Fibroblast of skin of abdomen (primary cell): ENCODE measurements around the gene SPNS2. TPM values are rescaled to one million over a fixed set of nuclear protein-coding genes. Genes with fewer than 3 reads are reported as not detected.

Experiments
- DNase-seq: peaks from one replicate; pipeline ENCODE4 v3.0.0-alpha.2; 2013
- polyA plus RNA-seq, 2 experiments: library from polyadenylated mRNA; unstranded; fragments of 120-200 nt; gene quantifications; one replicate each; pipeline ENCODE4 v1.2.1, GENCODE V29; 2013; ENCODE audit not compliant: insufficient read length in 2 of 2

The SPNS2 gene
- 0.24 TPM for polyA plus RNA-seq (2013, experiment 1 of 2; ENCODE audit: insufficient read length)
- polyA plus RNA-seq (2013, experiment 2 of 2; ENCODE audit: insufficient read length), result 0.19 TPM

DNA sequence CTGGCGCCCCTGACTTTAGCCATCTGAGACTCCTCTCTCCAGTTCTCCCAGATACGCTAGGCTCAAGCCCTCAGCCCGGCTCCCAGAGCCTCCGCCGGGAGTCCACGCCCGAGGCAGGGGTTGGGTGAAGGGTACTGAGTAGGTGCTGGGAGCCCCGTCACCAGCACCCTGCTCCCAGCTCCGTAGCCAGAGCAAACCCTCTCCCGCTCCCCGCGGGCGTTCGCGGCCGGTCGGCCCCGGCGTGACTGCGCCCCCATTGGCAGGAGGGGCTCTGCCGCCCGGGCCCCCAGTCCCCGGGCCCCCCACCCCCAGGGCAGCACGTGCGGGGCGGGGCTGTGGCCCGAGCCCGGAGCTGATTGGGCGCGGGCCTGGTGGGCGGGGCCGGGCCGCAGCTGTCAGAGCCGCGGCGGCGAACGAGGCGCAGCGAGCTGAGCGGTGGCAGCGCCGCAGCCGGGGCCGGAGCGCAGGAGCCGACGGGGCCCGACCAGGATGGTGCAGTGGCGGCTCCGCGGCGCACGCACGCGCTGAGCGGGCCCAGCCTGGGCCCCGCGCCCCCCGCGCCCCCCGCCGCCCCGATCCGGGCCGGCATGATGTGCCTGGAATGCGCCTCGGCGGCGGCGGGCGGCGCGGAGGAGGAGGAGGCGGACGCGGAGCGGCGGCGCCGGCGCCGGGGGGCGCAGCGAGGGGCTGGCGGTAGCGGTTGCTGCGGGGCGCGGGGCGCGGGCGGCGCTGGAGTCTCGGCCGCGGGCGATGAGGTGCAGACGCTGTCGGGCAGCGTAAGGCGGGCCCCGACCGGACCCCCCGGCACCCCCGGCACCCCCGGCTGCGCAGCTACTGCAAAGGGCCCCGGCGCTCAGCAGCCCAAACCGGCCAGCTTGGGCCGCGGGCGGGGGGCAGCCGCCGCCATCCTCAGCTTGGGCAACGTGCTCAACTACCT lies at the start of gene SPNS2:
TSS of gene SPNS2 (plus strand) at position 421 of the 937 bp plus-strand sequence. CDS start at position 588, 167 bp downstream.
- peak; percentile 24 for DNase-seq

DNA sequence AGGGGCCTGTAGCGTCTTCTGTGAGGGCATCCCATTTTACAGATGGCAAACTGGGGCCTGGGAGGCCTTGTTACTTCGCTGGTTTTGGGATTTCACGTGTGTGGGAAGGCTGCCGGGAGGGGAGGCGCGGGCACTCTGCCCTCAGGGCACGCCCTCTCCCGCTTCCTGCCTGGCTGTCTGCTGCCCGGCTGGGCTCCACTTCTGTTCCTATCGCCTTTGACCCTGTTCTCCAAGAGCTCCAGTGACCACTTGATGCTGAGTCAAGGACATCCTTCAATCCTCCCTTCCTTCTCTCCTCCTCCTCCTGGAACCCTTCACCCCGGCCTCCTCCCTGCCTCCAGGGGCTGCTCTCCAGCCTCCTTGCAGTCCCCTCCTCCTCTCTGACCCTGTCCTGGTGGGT lies 48.9 kb upstream of the SPNS2 start:
- DNase-seq, result no peak

GRCh38 chr17:4450710-4451316 lies 47.9 kb upstream of the SPNS2 start:
- no peak for DNase-seq

- DNase-seq, result no peak
Observed at GRCh38 chr17:4453812-4454591, 44.7 kb upstream of the SPNS2 start.

DNA sequence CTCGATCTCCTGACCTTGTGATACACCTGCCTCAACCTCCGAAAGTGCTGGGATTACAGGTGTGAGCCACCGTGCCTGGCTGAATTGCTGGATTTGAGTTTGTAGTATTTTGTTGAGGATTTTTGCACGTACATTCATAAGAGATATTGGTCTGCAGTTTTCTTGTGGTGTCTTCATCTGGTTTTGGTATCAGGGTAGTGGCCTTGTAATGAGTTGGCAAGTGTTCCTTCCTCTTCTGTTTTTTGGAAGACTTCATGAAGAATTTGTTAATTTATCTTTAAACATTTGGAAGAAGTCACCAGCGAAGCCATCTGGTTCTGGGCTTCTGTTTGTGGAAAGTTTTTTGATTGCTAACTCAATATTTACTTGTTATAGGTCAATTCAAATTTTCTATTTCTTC lies 38.0 kb upstream of the SPNS2 start:
- no peak for DNase-seq

DNA sequence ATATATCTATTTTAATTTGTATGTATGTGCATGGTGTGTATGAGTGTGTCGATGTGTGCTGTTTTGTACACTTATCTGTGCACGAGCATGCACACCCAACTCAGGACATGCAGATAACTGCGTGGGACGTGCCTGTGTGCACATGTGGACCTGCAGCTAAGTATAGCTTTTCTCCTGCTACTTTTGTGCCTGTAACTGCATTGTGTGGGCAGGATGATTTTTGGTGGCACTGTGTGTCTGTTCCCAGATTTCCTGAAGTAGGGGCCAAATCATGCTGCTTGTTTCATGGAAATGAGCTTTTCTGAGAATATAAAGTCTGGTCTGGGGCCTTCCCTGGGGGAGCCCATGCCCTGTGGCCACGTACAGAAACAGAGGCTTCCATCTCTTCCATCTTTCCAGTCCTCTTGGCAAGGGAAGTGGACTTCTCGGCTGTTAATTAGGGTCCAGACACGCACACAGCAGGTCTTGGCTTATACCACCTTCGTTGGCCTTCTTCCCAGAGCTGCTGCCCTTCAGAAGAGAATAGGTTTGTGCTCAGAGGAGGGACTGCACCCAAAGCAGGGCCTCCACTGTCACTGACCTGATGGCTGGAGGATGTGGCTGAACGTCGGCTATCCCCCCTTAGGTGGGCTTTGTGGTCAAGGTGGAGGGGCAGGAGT lies 34.7 kb upstream of the SPNS2 start:
- no peak for DNase-seq

DNA sequence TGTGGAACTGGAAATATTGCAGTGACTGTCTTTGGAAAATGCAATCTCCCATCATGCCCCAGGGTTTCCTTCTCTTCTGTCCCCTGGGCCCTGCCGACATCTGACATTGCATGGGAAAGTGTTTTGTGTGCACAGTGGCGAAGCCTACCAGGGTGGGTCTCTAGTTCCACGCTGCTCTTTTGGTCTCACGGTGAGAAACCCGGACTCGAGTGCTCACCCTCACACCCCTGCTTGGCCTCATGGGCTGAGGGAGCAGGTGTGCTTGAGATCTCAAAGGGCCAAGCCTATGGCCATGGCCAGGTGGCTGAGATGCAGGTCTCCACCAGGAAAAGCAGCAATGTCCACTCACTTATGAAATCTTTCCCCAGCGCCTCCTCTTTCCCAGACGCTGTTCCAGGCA lies 32.9 kb upstream of the SPNS2 start:
- no peak for DNase-seq

DNA sequence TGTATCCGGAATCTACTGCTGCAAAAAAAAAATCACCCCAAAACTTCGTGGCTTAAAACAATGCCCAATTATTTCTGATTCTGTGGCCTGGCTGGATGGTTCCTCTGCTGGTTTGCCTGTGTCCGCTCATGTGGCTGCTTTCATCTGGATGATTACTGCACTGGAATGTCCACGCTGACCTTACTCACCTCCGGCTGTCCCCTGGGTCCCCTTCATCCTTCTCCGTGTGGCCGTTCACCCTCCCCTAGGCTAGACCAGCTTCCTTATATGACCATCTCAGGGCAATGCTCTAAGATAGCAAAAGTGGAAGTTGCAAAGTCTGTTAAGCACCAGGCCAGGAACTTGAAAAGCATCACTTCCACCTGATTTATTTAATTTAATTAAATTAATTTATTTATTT lies 31.4 kb upstream of the SPNS2 start:
- no peak for DNase-seq

GRCh38 chr17:4469552-4469951 lies 29.1 kb upstream of the SPNS2 start:
- DNase-seq, result no peak

DNA sequence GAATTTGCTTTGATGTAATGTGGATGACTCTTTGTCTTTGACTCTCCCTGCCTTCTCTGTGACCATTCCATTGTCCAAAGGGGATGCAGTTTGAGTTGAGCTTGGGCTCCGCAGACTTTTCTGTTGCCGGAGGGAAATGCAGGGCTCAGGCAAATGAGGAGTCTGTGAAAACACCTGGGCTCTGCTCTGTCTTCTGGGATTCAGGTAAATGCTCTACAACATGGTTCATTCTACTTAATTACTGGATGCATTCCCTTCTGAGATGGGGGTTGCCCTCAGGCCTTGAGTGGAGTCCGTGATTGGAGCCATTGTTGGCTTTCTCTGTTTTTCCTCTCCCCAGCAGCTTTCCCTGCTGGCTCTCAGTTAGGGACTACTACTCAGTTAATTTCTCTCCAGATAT lies 26.4 kb upstream of the SPNS2 start:
- DNase-seq, result no peak

DNA sequence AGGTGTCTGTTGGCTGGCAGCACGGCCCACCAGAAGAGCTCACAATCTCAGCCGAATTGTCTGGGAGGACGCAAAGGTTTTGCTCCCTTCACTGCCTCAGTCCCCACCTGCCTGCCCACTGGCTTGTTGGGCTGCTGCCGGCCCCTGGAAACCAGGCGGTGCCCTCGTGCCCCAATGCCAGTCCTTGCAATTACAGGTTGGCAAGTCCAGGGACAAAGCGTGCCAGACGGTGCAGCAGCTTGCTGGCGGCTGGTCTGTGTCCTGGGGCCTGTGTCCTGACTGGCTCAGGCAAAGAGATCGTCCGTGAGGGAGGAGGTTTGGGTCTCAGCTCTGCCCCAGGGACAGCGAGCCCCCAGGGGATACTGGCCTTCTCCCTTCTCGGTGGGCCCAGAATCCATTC lies 24.6 kb upstream of the SPNS2 start:
- DNase-seq, result no peak

DNA sequence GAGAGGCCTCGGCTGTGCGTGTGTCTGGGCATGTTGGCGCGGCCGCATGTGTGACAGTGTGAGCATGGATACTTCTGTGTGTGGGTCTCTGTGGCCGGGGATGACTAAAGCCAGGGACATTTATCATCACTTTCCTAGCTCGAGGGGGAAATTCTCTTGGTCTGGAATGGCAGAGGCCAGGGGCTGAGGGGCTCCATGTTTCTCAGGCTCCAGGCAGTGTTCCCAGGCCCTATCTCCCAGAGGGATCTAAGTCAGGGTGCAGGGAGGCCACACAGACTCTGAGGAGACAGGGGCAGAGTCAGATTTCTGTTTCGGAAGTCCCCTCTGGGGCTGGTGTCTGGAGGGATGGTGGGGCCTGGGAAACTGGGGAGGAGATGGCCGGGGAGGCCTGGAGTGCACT lies 23.7 kb upstream of the SPNS2 start:
- no peak for DNase-seq

DNA sequence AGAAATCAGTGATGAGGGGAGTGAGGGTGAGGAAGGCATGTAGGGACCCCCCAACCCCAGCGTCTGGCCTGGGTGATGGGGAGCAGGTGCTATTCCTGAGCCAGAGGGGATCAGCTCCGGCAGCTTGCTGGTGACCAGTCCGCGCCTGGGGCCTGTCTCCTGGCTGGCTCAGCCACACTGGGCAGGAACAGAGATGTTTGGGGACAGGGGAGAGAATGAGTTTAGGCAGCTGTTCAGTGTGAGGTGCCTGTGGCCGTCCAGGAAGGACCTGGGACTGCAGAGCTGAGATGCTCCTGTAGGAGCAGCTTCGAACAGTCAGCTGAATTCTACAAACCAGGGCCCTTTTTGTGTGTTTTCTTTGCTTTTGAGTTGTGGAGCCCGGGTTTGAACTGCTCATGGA lies 23.2 kb upstream of the SPNS2 start:
- DNase-seq, result no peak

GRCh38 chr17:4476017-4476416 lies 22.7 kb upstream of the SPNS2 start:
- no peak for DNase-seq

DNA sequence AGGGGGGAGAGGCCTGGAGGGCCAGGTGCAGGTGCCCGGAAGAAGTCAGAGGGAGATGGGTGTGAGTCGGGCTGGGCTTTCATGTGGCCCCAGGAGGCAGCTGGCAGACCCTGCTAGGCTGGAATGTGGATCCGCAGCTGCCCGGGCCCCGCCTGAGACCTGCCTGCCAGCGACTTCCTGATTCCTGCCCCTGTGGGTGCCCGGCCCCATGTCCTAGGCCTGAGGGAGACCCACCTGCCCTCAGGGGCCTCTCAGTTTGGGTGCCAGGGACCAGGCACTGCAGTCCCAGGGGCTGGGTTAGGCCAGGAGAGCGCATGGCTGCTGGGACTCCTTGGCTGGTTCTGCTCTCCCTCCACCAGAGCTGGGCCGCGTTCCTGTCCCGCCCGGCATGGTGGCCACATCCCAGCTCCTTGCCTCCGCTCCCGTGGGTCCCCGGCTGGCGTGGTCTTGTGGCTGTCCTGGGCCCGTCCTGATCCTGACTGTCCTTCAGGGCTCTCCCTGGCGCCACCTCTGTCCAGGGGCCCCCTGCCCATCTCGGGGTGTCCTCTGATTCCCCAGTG lies 22.1 kb upstream of the SPNS2 start:
- no peak for DNase-seq

DNA sequence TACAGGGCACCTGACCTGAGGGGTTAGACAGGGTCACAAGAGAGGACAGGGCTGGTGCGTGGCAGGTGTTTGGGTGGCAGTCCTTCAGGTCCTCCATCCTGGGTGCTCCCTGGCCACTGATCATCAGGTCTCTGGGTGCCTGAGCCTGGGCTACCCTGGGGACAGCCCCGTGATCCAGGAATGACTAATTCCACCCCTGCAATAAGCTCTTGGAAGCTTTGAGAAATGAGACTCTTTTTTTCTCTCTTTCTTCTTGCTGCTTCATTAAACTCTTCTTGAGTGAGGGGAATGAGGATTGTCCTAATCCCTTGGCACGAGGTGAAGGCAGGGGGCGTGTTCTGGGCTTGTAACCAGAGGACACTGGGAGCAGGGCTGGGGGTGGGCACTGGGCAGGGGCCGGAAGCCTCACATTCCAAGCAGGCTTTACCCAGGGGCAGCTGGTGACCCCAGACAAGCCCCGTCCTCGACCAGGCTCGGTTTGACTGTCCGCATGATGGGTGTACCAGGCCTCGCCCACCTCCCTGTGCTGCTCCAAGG lies 21.4 kb upstream of the SPNS2 start:
- no peak for DNase-seq

- no peak for DNase-seq
Observed at GRCh38 chr17:4478318-4478830, 20.3 kb upstream of the SPNS2 start.

DNA sequence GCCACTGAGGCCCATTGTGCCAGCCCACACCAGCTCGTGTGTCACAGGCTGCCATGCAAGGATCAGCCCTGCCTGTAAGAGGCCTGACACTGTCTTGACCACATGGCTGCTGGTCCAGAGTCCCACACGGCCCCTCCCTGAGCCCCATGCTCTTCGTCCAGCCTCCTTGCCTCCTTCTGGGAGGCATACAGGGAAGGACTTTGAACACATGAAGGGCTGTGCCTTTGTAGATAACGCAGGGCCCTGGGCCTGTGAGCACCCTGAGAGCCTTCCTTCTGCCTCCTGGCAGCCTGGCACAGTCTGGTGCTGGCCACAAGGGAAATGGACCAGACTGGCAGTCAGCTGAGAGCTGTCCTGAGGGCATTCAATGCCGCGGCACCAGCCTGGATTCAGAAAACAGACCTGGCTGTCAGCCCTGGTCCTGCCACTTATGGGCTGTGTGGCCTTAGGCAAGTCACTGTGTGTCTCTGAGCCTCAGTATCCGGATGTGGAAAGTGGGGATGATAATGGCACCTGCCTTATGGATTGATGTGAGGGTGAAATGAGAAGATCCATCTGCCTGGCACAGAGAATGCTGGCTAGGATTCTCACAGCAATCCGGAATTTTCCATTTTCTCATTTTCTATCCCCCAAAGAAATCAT lies 19.2 kb upstream of the SPNS2 start:
- no peak for DNase-seq

DNA sequence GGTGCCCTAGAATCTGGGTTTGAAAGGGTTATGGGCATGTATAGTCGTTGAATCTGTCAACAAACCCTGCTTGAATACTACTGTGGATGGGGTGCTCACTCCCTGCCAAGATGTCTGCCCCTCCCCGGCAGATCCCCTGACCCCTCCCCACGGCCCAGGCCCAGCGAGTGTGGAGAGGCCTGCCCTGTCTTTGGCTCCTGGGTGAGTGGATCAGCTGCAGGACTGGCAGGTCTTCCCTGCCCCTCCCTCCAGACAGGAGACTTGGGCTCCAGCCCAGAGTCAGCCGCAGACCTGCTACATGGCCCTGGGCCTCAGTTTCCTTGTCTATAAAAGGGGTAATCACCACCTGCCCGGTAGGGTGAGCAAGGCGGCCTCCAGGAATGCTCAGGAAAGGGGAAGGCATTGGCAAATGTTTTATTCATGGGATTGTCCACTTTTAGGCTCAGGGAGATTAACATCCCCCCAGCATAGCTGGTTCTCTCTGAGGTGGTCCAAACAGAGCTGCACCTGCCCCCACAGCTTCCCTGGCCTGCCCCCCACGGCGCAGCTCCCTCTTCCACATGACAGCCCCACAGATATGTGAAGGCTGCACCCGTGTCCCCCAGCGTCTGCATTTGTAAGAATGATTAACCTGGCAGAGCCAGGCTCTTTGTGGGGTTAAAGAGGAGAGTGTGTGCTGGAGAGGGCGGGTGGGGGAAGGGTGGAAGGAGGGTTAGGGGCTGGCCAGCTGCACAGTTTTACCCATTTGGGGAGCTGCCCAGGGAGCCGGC lies 18.5 kb upstream of the SPNS2 start:
- no peak for DNase-seq
